ENCODE data around the gene PTPRCAP. TPM values are rescaled to one million over a fixed set of nuclear protein-coding genes. Genes with fewer than 3 reads are reported as not detected.

The PTPRCAP gene
- polyA plus RNA-seq, 1 of the 3 experiments (the other 2 are of a cell fraction): 1.4 TPM

DNA sequence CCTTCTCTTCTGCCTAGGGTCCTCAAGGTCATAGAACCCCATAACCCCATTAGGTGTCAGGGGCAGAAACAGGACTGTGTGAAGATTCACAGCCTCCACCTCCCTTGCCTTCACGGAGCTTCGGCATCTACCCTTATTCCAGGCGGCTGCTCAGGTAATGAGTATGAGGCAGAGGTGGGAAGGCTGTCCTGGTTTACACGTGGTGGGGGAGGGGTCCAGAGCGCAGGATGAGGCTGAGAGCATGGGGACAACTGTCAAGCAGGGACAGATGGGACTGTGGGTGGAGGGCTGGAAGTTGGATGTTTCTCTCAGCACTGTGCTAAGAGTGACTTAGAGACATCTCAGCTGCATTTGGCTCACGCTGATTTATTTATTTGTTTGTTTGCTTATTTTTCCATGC, 50.0 kb downstream of the PTPRCAP start (continued):
- TF ChIP-seq, protein P1, sequence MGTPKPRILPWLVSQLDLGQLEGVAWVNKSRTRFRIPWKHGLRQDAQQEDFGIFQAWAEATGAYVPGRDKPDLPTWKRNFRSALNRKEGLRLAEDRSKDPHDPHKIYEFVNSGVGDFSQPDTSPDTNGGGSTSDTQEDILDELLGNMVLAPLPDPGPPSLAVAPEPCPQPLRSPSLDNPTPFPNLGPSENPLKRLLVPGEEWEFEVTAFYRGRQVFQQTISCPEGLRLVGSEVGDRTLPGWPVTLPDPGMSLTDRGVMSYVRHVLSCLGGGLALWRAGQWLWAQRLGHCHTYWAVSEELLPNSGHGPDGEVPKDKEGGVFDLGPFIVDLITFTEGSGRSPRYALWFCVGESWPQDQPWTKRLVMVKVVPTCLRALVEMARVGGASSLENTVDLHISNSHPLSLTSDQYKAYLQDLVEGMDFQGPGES (IDR thresholded peaks at IDR 0.05; ENCODE audit: low read depth, low read length): no peak
- TF ChIP-seq, protein P2, sequence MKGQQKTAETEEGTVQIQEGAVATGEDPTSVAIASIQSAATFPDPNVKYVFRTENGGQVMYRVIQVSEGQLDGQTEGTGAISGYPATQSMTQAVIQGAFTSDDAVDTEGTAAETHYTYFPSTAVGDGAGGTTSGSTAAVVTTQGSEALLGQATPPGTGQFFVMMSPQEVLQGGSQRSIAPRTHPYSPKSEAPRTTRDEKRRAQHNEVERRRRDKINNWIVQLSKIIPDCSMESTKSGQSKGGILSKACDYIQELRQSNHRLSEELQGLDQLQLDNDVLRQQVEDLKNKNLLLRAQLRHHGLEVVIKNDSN (IDR thresholded peaks at IDR 0.05; ENCODE audit: borderline replicate concordance, low read depth): no peak

DNA sequence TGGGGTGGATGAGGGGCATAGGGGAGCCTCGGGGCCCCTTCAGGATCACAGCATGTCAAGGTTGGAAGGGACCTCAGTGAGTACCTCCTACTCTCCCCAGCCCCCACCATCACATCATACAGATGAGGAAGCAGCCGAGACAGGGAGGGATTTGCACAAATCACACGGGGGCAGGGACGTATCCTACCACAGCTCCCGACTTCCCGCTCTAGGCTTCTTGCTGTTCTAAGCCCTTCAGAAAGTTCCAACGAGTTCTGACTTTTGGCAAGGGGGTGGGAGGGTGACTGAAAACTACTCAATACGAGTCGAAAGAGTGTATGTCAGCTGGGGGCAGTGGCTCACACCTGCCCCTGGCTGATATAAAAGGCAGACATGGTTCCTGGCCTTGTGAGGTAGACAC, 50.4 kb downstream of the PTPRCAP start:
- no peaks in the 10 kb centered on the region for H3K27me3 ChIP-seq (ENCODE audit: insufficient read depth)
- no peak overlapping the region for H3K27ac ChIP-seq (ENCODE audit: low read depth in 2 of 2, low read length in 1 of 2)
- ChIA-PET POLR2A (interaction anchor here (0.6 kb wide), 1 partner anchor 658 kb away, joined by 3 read pairs; the partner anchor contains the start of gene SPTBN2), CTCF (interaction anchor here (0.7 to 19.7 kb wide), 9 partner anchors 15 to 220 kb away, joined by 3 to 955 read pairs (median 4); partner anchors contain the start of genes GRK2, POLD4 and PPP1CA)
- no peak overlapping the region for H3K4me2 ChIP-seq
- 67% methylated on average over 9 of the region's 9 CpGs for WGBS (ENCODE audit: low lambda C conversion rate)
- H2AFZ ChIP-seq (ENCODE audit: low read depth): no peak overlapping the region
- H4K20me1 ChIP-seq (ENCODE audit: insufficient read depth): no peaks in the 10 kb centered on the region
- no peaks in the 10 kb centered on the region for H3K36me3 ChIP-seq (replicated peaks in 1 of 2; ENCODE audit: control insufficient read depth in 1 of 2, insufficient read depth in 2 of 2, low read length in 1 of 2)
- TF ChIP-seq GATA2 (CRISPR knock-in tag; IDR thresholded peaks at IDR 0.05): no peak
- TF ChIP-seq YY1 (IDR thresholded peaks at IDR 0.05; ENCODE audit: low read depth): no peak
- TF ChIP-seq, protein P1 (IDR thresholded peaks at IDR 0.05; ENCODE audit: low read depth, low read length): no peak
- TF ChIP-seq POLR2AphosphoS5 (IDR thresholded peaks at IDR 0.05; ENCODE audit: low read depth, low read length): no peak
- TF ChIP-seq RAD21 (IDR thresholded peaks at IDR 0.05; ENCODE audit: low read length): no peak
- no peak for TF ChIP-seq CHD2 (IDR thresholded peaks at IDR 0.05; ENCODE audit: low read length, partially characterized antibody)
- no peak for TF ChIP-seq RCOR1 (IDR thresholded peaks at IDR 0.05; ENCODE audit: low read length)
- TF ChIP-seq NRF1 (IDR thresholded peaks at IDR 0.05; ENCODE audit: low read depth, low read length): no peak
- TF ChIP-seq, protein P2 (IDR thresholded peaks at IDR 0.05; ENCODE audit: borderline replicate concordance, low read depth): no peak
- TF ChIP-seq, protein P3, sequence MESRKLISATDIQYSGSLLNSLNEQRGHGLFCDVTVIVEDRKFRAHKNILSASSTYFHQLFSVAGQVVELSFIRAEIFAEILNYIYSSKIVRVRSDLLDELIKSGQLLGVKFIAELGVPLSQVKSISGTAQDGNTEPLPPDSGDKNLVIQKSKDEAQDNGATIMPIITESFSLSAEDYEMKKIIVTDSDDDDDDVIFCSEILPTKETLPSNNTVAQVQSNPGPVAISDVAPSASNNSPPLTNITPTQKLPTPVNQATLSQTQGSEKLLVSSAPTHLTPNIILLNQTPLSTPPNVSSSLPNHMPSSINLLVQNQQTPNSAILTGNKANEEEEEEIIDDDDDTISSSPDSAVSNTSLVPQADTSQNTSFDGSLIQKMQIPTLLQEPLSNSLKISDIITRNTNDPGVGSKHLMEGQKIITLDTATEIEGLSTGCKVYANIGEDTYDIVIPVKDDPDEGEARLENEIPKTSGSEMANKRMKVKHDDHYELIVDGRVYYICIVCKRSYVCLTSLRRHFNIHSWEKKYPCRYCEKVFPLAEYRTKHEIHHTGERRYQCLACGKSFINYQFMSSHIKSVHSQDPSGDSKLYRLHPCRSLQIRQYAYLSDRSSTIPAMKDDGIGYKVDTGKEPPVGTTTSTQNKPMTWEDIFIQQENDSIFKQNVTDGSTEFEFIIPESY (IDR thresholded peaks at IDR 0.05; ENCODE audit: borderline replicate concordance, low read depth): no peak
- TF ChIP-seq ELF1 (IDR thresholded peaks at IDR 0.05): no peak
- TF ChIP-seq RFX5 (IDR thresholded peaks at IDR 0.05; ENCODE audit: low read length): no peak
- TF ChIP-seq, protein P4, sequence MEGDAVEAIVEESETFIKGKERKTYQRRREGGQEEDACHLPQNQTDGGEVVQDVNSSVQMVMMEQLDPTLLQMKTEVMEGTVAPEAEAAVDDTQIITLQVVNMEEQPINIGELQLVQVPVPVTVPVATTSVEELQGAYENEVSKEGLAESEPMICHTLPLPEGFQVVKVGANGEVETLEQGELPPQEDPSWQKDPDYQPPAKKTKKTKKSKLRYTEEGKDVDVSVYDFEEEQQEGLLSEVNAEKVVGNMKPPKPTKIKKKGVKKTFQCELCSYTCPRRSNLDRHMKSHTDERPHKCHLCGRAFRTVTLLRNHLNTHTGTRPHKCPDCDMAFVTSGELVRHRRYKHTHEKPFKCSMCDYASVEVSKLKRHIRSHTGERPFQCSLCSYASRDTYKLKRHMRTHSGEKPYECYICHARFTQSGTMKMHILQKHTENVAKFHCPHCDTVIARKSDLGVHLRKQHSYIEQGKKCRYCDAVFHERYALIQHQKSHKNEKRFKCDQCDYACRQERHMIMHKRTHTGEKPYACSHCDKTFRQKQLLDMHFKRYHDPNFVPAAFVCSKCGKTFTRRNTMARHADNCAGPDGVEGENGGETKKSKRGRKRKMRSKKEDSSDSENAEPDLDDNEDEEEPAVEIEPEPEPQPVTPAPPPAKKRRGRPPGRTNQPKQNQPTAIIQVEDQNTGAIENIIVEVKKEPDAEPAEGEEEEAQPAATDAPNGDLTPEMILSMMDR (IDR thresholded peaks at IDR 0.05): no peak
- no peak for TF ChIP-seq GABPA (IDR thresholded peaks at IDR 0.05; ENCODE audit: low read depth)
- TF ChIP-seq MXI1 (IDR thresholded peaks at IDR 0.05; ENCODE audit: low read depth, low read length): no peak
- TF ChIP-seq, protein P5, sequence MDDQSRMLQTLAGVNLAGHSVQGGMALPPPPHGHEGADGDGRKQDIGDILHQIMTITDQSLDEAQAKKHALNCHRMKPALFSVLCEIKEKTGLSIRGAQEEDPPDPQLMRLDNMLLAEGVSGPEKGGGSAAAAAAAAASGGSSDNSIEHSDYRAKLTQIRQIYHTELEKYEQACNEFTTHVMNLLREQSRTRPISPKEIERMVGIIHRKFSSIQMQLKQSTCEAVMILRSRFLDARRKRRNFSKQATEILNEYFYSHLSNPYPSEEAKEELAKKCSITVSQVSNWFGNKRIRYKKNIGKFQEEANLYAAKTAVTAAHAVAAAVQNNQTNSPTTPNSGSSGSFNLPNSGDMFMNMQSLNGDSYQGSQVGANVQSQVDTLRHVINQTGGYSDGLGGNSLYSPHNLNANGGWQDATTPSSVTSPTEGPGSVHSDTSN (IDR thresholded peaks at IDR 0.05): no peak
- TF ChIP-seq, protein P6, sequence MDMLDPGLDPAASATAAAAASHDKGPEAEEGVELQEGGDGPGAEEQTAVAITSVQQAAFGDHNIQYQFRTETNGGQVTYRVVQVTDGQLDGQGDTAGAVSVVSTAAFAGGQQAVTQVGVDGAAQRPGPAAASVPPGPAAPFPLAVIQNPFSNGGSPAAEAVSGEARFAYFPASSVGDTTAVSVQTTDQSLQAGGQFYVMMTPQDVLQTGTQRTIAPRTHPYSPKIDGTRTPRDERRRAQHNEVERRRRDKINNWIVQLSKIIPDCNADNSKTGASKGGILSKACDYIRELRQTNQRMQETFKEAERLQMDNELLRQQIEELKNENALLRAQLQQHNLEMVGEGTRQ (IDR thresholded peaks at IDR 0.05; ENCODE audit: borderline replicate concordance, low read depth, low read length): no peak
- H3K9me2 ChIP-seq: no peaks in the 10 kb centered on the region
- H3K4me3 ChIP-seq (ENCODE audit: low read depth in 2 of 2, low read length in 1 of 2): no peak overlapping the region
- DNase-seq: no peak
- peaks cover 16% of the 10 kb centered on the region for H3K79me2 ChIP-seq (ENCODE audit: insufficient read depth)
- H3F3A ChIP-seq (replicated peaks; ENCODE audit: insufficient read depth): peaks cover 20% of the 10 kb centered on the region
- H3K9ac ChIP-seq: no peak overlapping the region
- H3K9me3 ChIP-seq: no peaks in the 10 kb centered on the region
- peaks cover 12 to 13% of the 10 kb centered on the region in 2 experiments; a peak in 3 of 4 replicates for H3K4me1 ChIP-seq (ENCODE audit: control insufficient read depth in 1 of 2, insufficient read depth in 2 of 2, low read depth in 1 of 2, low read length in 1 of 2)
